Calu3 (cell line): ENCODE measurements around the gene CKAP2. TPM values are rescaled to one million over a fixed set of nuclear protein-coding genes. Genes with fewer than 3 reads are reported as not detected.

Experiments used
- BruUV-seq: library from RNA; stranded (reverse); fragments of 400-500 nt; replicated peaks from 2 replicates; lab custom pipeline; 2021; lab: Mats Ljungman, UMichigan
- CTCF ChIA-PET: fragments of 300-600 bp; sonication (Branson Sonifier 250); formaldehyde crosslinking; loops from one replicate; lab custom pipeline; 2022; ENCODE audit warnings: antibody characterized with exemption; lab: Charles Lee
- DNase-seq: peaks from one replicate; pipeline ENCODE4 v3.0.0; 2022
- H3K27ac Mint-ChIP-seq: one replicate; pipeline ENCODE4 v1.8.0; 2022; ENCODE audit warnings: mixed read lengths; ENCODE audit not compliant: unreplicated experiment
- H3K27me3 Mint-ChIP-seq: one replicate; pipeline ENCODE4 v1.8.0; 2022; ENCODE audit warnings: mixed read lengths; ENCODE audit not compliant: unreplicated experiment
- H3K36me3 Mint-ChIP-seq: one replicate; pipeline ENCODE4 v1.8.0; 2022; ENCODE audit warnings: mild to moderate bottlenecking, moderate library complexity, mixed read lengths; ENCODE audit not compliant: insufficient read depth, unreplicated experiment
- H3K4me1 Mint-ChIP-seq: one replicate; pipeline ENCODE4 v1.8.0; 2022; ENCODE audit warnings: mild to moderate bottlenecking, low read depth, mixed read lengths; ENCODE audit not compliant: unreplicated experiment
- H3K4me3 Mint-ChIP-seq: one replicate; pipeline ENCODE4 v1.8.0; 2022; ENCODE audit warnings: mild to moderate bottlenecking, low read depth, moderate library complexity, mixed read lengths; ENCODE audit not compliant: unreplicated experiment
- H3K9me3 Mint-ChIP-seq: one replicate; pipeline ENCODE4 v1.8.0; 2022; ENCODE audit warnings: low read depth, mixed read lengths; ENCODE audit not compliant: unreplicated experiment
- CTCF ChIP-seq: fragments of 200-600 bp; IDR thresholded peaks from one replicate; pipeline ENCODE4 v1.8.0; 2022; ENCODE audit warnings: antibody characterized with exemption; ENCODE audit not compliant: unreplicated experiment
- intact Hi-C: fragments of 100-400 bp; cut with micrococcal nuclease; formaldehyde crosslinking; loops from one replicate; pipeline ENCODE4 v1.10.0; 2022; ENCODE audit not compliant: unreplicated experiment
- total RNA-seq: library from RNA; stranded (reverse); gene quantifications from 2 replicates; pipeline ENCODE4 v1.2.3, GENCODE V29; 2022

The CKAP2 gene
- total RNA-seq, 1 experiment from 2014 or later = 57.7 TPM

GRCh38 chr13:52411629-52412028 is 43.6 kb upstream of the CKAP2 start:
- no peak for TF ChIP-seq CTCF
- Mint-ChIP-seq H3K36me3 (peaks cover 6% of the 10 kb centered on the region), H3K4me1 (peaks cover 19% of the 10 kb centered on the region), H3K4me3 (peak overlapping the region; percentile 57), H3K9me3 (no peaks in the 10 kb centered on the region), H3K27ac (peak overlapping the region; percentile 88), H3K27me3 (no peaks in the 10 kb centered on the region)
- peak; percentile 24 for DNase-seq
- CTCF ChIA-PET = interaction anchor here (0.7 to 1.0 kb wide), 3 partner anchors 30 to 748 kb away, joined by 3 to 10 read pairs (median 3); partner anchors contain the start of gene VPS36
- intact Hi-C loops = loop anchor here (5.0 kb wide), 2 partner anchors 36 to 69 kb away; no protein-coding TSS in a partner anchor
- BruUV-seq = no TSS peak

- peak overlapping the region; percentile 57 for H3K4me3 Mint-ChIP-seq
- peaks cover 4% of the 10 kb centered on the region for H3K36me3 Mint-ChIP-seq
- no peaks in the 10 kb centered on the region for H3K27me3 Mint-ChIP-seq
- CTCF ChIA-PET = no interaction called here
- H3K4me1 Mint-ChIP-seq = peaks cover 19% of the 10 kb centered on the region
- H3K9me3 Mint-ChIP-seq = no peaks in the 10 kb centered on the region
- H3K27ac Mint-ChIP-seq = peak overlapping the region; percentile 88
- DNase-seq = no peak
- intact Hi-C loops = loop anchor here (5.0 kb wide), 2 partner anchors 35 to 70 kb away; no protein-coding TSS in a partner anchor
- no peak for TF ChIP-seq CTCF
- BruUV-seq = no TSS peak
Observed at GRCh38 chr13:52412128-52412527, 43.1 kb upstream of the CKAP2 start.

- no peak for DNase-seq
- BruUV-seq = no TSS peak
- H3K27me3 Mint-ChIP-seq = no peaks in the 10 kb centered on the region
- no peaks in the 10 kb centered on the region for H3K9me3 Mint-ChIP-seq
- peaks cover 4% of the 10 kb centered on the region for H3K36me3 Mint-ChIP-seq
- no peak overlapping the region for H3K27ac Mint-ChIP-seq
- no peak for TF ChIP-seq CTCF
- peaks cover 19% of the 10 kb centered on the region for H3K4me1 Mint-ChIP-seq
- CTCF ChIA-PET = no interaction called here
- no peak overlapping the region for H3K4me3 Mint-ChIP-seq
- intact Hi-C loops = loop anchor here (5.0 kb wide), 2 partner anchors 33 to 72 kb away; no protein-coding TSS in a partner anchor
Observed at GRCh38 chr13:52414051-52414450, 41.2 kb upstream of the CKAP2 start.

- CTCF ChIA-PET = interaction anchor here (1.0 kb wide), 1 partner anchor 66 kb away, joined by 3 read pairs; no protein-coding TSS in a partner anchor
- intact Hi-C loops = loop anchor here (5.0 kb wide), 2 partner anchors 32 to 73 kb away; no protein-coding TSS in a partner anchor
- H3K27ac Mint-ChIP-seq = no peak overlapping the region
- no peak for TF ChIP-seq CTCF
- no TSS peak for BruUV-seq
- no peak for DNase-seq
- H3K4me3 Mint-ChIP-seq = no peak overlapping the region
- H3K36me3 Mint-ChIP-seq = peaks cover 4% of the 10 kb centered on the region
- no peaks in the 10 kb centered on the region for H3K9me3 Mint-ChIP-seq
- no peaks in the 10 kb centered on the region for H3K27me3 Mint-ChIP-seq
- H3K4me1 Mint-ChIP-seq = peaks cover 19% of the 10 kb centered on the region
Observed at GRCh38 chr13:52414963-52415362, 40.3 kb upstream of the CKAP2 start.
